Inferior parietal cortex (tissue), 1 donor: ENCODE data around the gene SELPLG.
"Not testable (repeated sequence)": the region's sequence is repeated elsewhere in the genome, so short reads cannot be mapped to it uniquely, and the experiment has no call there.

ENCODE experiments used
- DNase-seq: peaks from one replicate; pipeline ENCODE4 v3.0.0-alpha.2; 2016; ENCODE audit errors: extremely low spot score

Gene SELPLG

GRCh38 chr12:108590463-108590862 is 43.2 kb downstream of the SELPLG start:
- not testable (repeated sequence) for DNase-seq

GRCh38 chr12:108589840-108590229 is 43.9 kb downstream of the SELPLG start:
- DNase-seq, result no peak

- no peak for DNase-seq
These were observed 44.5 kb downstream of the SELPLG start for GRCh38 chr12:108589028-108589839.

GRCh38 chr12:108587826-108588225 is 45.9 kb downstream of the SELPLG start:
- peak; percentile 40 for DNase-seq

- no peak for DNase-seq
These were observed 47.4 kb downstream of the SELPLG start for GRCh38 chr12:108586306-108586705.

GRCh38 chr12:108585864-108586263 is 47.8 kb downstream of the SELPLG start:
- DNase-seq, result no peak

- no peak for DNase-seq
These were observed 49.1 kb downstream of the SELPLG start for GRCh38 chr12:108584456-108585065.

GRCh38 chr12:108583991-108584390 is 49.7 kb downstream of the SELPLG start:
- no peak for DNase-seq

GRCh38 chr12:108582978-108583770 is 50.5 kb downstream of the SELPLG start:
- no peak for DNase-seq

- DNase-seq, result no peak
These were observed 51.2 kb downstream of the SELPLG start for GRCh38 chr12:108582509-108582908.

- no peak for DNase-seq
These were observed 52.1 kb downstream of the SELPLG start for GRCh38 chr12:108581311-108582227.

GRCh38 chr12:108580531-108580930 is 53.2 kb downstream of the SELPLG start:
- DNase-seq, result no peak

GRCh38 chr12:108578813-108579212 is 54.9 kb downstream of the SELPLG start:
- no peak for DNase-seq

GRCh38 chr12:108578264-108578663 is 55.4 kb downstream of the SELPLG start:
- DNase-seq, result no peak

- no peak for DNase-seq
These were observed 56.2 kb downstream of the SELPLG start for GRCh38 chr12:108577458-108577857.

- DNase-seq, result no peak
These were observed 56.9 kb downstream of the SELPLG start for GRCh38 chr12:108576660-108577234.

- no peak for DNase-seq
These were observed 58.3 kb downstream of the SELPLG start for GRCh38 chr12:108575199-108575912.

GRCh38 chr12:108574276-108574675 is 59.4 kb downstream of the SELPLG start:
- DNase-seq, result not testable (repeated sequence)

GRCh38 chr12:108573317-108573716 is 60.4 kb downstream of the SELPLG start:
- no peak for DNase-seq

- DNase-seq, result no peak
These were observed 61.4 kb downstream of the SELPLG start for GRCh38 chr12:108572166-108572790.
